Measurements from ENCODE around the gene PLEKHG1. TPM values are rescaled to one million over a fixed set of nuclear protein-coding genes. Genes with fewer than 3 reads are reported as not detected.

The PLEKHG1 gene
- total and polyA plus RNA-seq, 2 experiments from 2014 or later: 0.89 to 2.5 TPM

- Mint-ChIP-seq H3K4me1 (peaks cover 9% of the 10 kb centered on the region; the same call in 2 of the 3 replicates), H3K27me3 (ENCODE audit: insufficient read depth, low read depth, poor library complexity) (peaks cover 39% of the 10 kb centered on the region), H3K9me3 (no peaks in the 10 kb centered on the region; the same call in 2 of the 3 replicates), H3K36me3 (ENCODE audit: low read depth) (no peaks in the 10 kb centered on the region), H3K27ac (no peak overlapping the region), H3K4me3 (no peak overlapping the region)
- DNase-seq (ENCODE audit: low spot score) (no peak), ATAC-seq (no peak)
- H3K4me3 ChIP-seq: no peak overlapping the region
- TF ChIP-seq STAT1 (IDR thresholded peaks at IDR 0.05; ENCODE audit: unreplicated experiment) (no peak), EZH2 (IDR thresholded peaks at IDR 0.05; ENCODE audit: low read depth, unreplicated experiment) (no peak), POLR2AphosphoS5 (IDR thresholded peaks at IDR 0.05; ENCODE audit: low read depth) (no peak), ZNF462 (CRISPR knock-in tag; IDR thresholded peaks at IDR 0.05) (no peak), CTCF (conservative IDR thresholded peaks at IDR 0.05; ENCODE audit: low read depth in 2 of 2) (no peak), REST (IDR thresholded peaks at IDR 0.05; ENCODE audit: unreplicated experiment) (no peak), JUNB (IDR thresholded peaks at IDR 0.05; ENCODE audit: unreplicated experiment) (no peak), NANOG (IDR thresholded peaks at IDR 0.05; ENCODE audit: borderline replicate concordance) (no peak), ETS1 (IDR thresholded peaks at IDR 0.05) (no peak), CREB1 (CRISPR knock-in tag; IDR thresholded peaks at IDR 0.05; ENCODE audit: low read depth) (no peak), EZH2phosphoT487 (IDR thresholded peaks at IDR 0.05; ENCODE audit: unreplicated experiment) (no peak), ZNF114 (CRISPR knock-in tag; IDR thresholded peaks at IDR 0.05) (no peak), ZNF331 (CRISPR knock-in tag; IDR thresholded peaks at IDR 0.05; ENCODE audit: low read depth) (no peak)
- H3K4me2 ChIP-seq: no peak overlapping the region
- H2AFZ ChIP-seq: no peak overlapping the region
- no peaks in the 10 kb centered on the region for H3K79me2 ChIP-seq (replicated peaks; ENCODE audit: insufficient read depth)
- no peak overlapping the region for H3K27ac ChIP-seq (ENCODE audit: low read depth)
- peaks cover 7% of the 10 kb centered on the region; the same call in 1 of the 2 replicates for H3K4me1 ChIP-seq (ENCODE audit: insufficient read depth)
- 0 out of 2 replicates have a peak, but pooled peaks cover 6% of the 10 kb centered on the region for H3F3A ChIP-seq (replicated peaks; ENCODE audit: low read depth)
- no peaks in the 10 kb centered on the region for H4K20me1 ChIP-seq (replicated peaks; ENCODE audit: insufficient read depth)
- no peaks in the 10 kb centered on the region for H3K36me3 ChIP-seq (ENCODE audit: insufficient read depth)
- peaks cover 58% of the 10 kb centered on the region for H3K27me3 ChIP-seq (ENCODE audit: insufficient read depth)
- no peaks in the 10 kb centered on the region for H3K9me2 ChIP-seq (ENCODE audit: insufficient read depth)
Measured at GRCh38 chr6:150598401-150598800, 1.3 kb upstream of the PLEKHG1 start.
